ENCODE data around the gene ARRB2. TPM values are rescaled to one million over a fixed set of nuclear protein-coding genes. Genes with fewer than 3 reads are reported as not detected.

ARRB2 gene
- total and polyA plus RNA-seq, 2 of the 13 experiments (the other 11 are each of a cell fraction or from before 2014, with no cell fraction given): 21.5 to 49.2 TPM

DNA sequence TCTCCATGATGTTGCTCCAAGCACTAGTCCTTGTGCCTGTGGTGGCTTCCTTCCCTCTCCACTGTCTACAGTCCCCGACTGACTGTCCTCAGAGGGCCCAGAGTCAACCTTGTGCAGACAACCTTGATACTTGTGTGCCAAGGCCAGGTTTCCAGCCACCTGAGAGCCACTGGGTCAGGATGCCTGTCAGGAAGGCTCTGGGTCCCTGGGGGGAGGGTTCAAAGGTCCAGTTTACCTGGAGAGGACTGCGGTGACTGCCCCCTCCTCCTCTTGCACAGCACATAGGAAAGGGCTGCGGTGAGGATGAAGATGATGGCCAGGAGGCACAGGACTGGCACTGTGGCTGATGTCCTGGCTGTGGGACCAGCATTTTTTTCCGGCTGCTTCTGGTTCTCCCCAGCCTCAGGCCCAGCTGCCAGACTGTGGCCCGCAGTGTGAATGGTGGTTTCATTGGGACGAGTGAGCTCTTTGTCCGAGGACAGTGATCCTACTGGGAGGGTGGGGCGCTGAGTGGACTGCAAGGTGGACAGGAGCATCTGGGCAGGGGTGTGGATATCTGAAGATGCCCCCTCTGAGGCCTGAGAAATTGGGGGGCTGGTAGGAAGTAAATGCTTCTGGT, 24.5 kb downstream of the ARRB2 start (continued):
- TF ChIP-seq, protein P1, sequence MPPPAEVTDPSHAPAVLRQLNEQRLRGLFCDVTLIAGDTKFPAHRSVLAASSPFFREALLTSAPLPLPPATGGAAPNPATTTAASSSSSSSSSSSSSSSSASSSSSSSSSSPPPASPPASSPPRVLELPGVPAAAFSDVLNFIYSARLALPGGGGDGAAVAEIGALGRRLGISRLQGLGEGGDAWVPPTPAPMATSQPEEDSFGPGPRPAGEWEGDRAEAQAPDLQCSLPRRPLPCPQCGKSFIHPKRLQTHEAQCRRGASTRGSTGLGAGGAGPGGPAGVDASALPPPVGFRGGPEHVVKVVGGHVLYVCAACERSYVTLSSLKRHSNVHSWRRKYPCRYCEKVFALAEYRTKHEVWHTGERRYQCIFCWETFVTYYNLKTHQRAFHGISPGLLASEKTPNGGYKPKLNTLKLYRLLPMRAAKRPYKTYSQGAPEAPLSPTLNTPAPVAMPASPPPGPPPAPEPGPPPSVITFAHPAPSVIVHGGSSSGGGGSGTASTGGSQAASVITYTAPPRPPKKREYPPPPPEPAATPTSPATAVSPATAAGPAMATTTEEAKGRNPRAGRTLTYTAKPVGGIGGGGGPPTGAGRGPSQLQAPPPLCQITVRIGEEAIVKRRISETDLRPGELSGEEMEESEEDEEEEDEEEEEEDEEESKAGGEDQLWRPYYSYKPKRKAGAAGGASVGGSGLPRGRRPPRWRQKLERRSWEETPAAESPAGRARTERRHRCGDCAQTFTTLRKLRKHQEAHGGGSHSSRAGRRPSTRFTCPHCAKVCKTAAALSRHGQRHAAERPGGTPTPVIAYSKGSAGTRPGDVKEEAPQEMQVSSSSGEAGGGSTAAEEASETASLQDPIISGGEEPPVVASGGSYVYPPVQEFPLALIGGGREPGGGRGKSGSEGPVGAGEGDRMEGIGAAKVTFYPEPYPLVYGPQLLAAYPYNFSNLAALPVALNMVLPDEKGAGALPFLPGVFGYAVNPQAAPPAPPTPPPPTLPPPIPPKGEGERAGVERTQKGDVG (CRISPR knock-in tag; IDR thresholded peaks at IDR 0.05; ENCODE audit: borderline replicate concordance): peak; percentile 58; the same call in 1 of the 2 replicates
- no peak for TF ChIP-seq NFATC3 (CRISPR knock-in tag; IDR thresholded peaks at IDR 0.05)
- peak; percentile 78 for TF ChIP-seq PAXIP1 (CRISPR knock-in tag; conservative IDR thresholded peaks at IDR 0.05)
- no peak for TF ChIP-seq RFX5 (IDR thresholded peaks at IDR 0.05; ENCODE audit: low read depth, low read length)
- TF ChIP-seq NR2F1 (CRISPR knock-in tag; IDR thresholded peaks at IDR 0.05): 0 out of 4 replicates have a peak, but pooled peaks of 1 of the 2 experiments have one; percentile 13
- peak; percentile 57; the same call in 1 of the 2 replicates for TF ChIP-seq HDAC2 (CRISPR knock-in tag; IDR thresholded peaks at IDR 0.05)
- TF ChIP-seq MED1 (CRISPR knock-in tag; IDR thresholded peaks at IDR 0.05): peak; percentile 73; the same call in 1 of the 2 replicates
- TF ChIP-seq, protein P2, sequence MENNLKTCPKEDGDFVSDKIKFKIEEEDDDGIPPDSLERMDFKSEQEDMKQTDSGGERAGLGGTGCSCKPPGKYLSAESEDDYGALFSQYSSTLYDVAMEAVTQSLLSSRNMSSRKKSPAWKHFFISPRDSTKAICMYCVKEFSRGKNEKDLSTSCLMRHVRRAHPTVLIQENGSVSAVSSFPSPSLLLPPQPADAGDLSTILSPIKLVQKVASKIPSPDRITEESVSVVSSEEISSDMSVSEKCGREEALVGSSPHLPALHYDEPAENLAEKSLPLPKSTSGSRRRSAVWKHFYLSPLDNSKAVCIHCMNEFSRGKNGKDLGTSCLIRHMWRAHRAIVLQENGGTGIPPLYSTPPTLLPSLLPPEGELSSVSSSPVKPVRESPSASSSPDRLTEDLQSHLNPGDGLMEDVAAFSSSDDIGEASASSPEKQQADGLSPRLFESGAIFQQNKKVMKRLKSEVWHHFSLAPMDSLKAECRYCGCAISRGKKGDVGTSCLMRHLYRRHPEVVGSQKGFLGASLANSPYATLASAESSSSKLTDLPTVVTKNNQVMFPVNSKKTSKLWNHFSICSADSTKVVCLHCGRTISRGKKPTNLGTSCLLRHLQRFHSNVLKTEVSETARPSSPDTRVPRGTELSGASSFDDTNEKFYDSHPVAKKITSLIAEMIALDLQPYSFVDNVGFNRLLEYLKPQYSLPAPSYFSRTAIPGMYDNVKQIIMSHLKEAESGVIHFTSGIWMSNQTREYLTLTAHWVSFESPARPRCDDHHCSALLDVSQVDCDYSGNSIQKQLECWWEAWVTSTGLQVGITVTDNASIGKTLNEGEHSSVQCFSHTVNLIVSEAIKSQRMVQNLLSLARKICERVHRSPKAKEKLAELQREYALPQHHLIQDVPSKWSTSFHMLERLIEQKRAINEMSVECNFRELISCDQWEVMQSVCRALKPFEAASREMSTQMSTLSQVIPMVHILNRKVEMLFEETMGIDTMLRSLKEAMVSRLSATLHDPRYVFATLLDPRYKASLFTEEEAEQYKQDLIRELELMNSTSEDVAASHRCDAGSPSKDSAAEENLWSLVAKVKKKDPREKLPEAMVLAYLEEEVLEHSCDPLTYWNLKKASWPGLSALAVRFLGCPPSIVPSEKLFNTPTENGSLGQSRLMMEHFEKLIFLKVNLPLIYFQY (CRISPR knock-in tag; IDR thresholded peaks at IDR 0.05; ENCODE audit: borderline replicate concordance): 0 out of 2 replicates have a peak, but pooled peaks have one; percentile 75
- TF ChIP-seq MEF2D (CRISPR knock-in tag; IDR thresholded peaks at IDR 0.05): peak; percentile 66; the same call in 1 of the 2 replicates
- TF ChIP-seq ZBTB3 (CRISPR knock-in tag; IDR thresholded peaks at IDR 0.05; ENCODE audit: borderline replicate concordance, low read depth): no peak
- peak; percentile 30; the same call in 1 of the 2 replicates for TF ChIP-seq ZFX (CRISPR knock-in tag; IDR thresholded peaks at IDR 0.05; ENCODE audit: low read depth)
- no peak for TF ChIP-seq HMGXB3 (CRISPR knock-in tag; IDR thresholded peaks at IDR 0.05; ENCODE audit: borderline replicate concordance)

Measured in HepG2 (cell line).